PC-9 (cell line): ENCODE results near the gene MIEN1.

Source experiments
- CTCF ChIP-seq: fragments of 200-600 bp; sonication (generic); conservative IDR thresholded peaks from 2 replicates; pipeline ENCODE4 v1.6.1; 2017; ENCODE audit warnings: mixed run types, antibody characterized with exemption, mild to moderate bottlenecking, moderate library complexity
- EZH2 ChIP-seq: fragments of 200-600 bp; sonication (generic); IDR thresholded peaks from 2 replicates; pipeline ENCODE4 v1.8.0; 2017; ENCODE audit warnings: antibody characterized with exemption, low read depth

GRCh38 chr17:39701012-39701783 lies 29.1 kb downstream of the MIEN1 start:
- TF ChIP-seq CTCF = no peak
- no peak for TF ChIP-seq EZH2
